HG02642 (cell line): Measurements from ENCODE around the gene ALAD.
"Not testable (repeated sequence)": the region's sequence is repeated elsewhere in the genome, so short reads cannot be mapped to it uniquely, and the experiment has no call there.

Experiments used
- ATAC-seq: cut with Tn5 transposase; IDR thresholded peaks from one replicate; pipeline ENCODE4 v1.9.1; 2021; ENCODE audit warnings: mild to moderate bottlenecking; ENCODE audit not compliant: unreplicated experiment, poor library complexity

Gene ALAD

GRCh38 chr9:113399646-113400200, 1.4 kb downstream of the ALAD start:
- ATAC-seq, result no peak

- no peak for ATAC-seq
Observed at GRCh38 chr9:113398796-113399195, 2.3 kb downstream of the ALAD start.

DNA sequence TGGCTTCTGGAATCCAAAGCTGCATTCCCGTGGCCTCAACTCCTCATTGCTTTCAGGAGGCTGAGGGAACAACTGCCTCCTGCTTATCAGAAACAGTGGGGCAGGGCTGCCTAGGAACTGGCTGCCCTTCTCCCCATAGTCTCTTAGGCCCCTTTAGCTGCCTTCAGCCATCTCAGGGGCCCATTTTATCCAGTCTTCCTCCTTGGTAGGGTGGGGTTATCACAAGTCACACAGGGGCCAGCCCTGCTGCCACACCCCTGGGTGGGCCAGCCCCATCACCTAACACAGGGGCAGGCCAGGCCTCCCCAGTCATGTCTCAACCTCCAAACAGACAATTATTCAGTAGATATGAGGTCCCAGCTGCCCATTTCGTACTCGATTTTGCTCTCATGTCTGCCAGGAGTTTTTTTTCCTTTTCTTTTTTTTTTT, 3.9 kb downstream of the ALAD start:
- no peak for ATAC-seq

GRCh38 chr9:113395000-113395861, 5.9 kb downstream of the ALAD start:
- no peak for ATAC-seq

GRCh38 chr9:113393281-113393680, 7.8 kb downstream of the ALAD start:
- no peak for ATAC-seq

- ATAC-seq, result no peak
Observed at GRCh38 chr9:113391917-113392316, 9.2 kb downstream of the ALAD start.

GRCh38 chr9:113390192-113390960, 10.7 kb downstream of the ALAD start:
- ATAC-seq, result no peak

GRCh38 chr9:113389451-113389850, 11.6 kb downstream of the ALAD start:
- no peak for ATAC-seq

GRCh38 chr9:113388833-113389232, 12.3 kb downstream of the ALAD start:
- no peak for ATAC-seq

DNA sequence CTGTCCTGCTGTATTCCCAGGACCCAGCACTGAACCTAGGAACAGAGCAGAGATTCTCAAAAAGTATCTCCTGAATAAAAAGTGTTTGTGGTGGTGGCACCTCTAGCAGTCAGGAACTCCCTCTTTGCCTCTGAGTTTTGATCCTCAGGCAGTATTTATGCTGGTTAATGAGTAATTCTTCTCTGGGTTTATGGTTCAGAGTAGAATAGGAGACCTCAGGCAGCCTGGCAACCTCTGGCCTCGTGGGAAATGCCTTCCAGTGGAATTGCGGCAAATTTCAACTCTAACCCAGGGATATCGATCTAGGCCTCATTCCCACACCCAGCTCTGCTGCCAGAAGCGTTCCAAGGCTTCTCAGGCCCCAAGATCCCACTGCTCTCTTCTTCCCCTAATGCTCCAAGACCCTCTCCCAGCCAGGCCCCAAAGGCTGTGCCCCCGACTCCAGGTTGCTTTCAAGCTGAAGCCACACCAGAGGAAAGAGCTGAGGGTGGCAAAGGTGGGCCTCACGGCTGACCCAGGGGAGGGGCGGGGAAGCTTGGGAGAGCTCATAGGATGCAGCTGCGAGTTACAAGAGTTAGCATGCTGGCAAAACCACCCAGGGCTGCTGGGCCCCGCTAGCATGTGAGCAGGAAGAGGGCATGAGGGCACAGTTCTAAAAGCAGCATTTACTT, 13.4 kb downstream of the ALAD start:
- ATAC-seq, result no peak

- no peak for ATAC-seq
Observed at GRCh38 chr9:113386571-113387393, 14.3 kb downstream of the ALAD start.

DNA sequence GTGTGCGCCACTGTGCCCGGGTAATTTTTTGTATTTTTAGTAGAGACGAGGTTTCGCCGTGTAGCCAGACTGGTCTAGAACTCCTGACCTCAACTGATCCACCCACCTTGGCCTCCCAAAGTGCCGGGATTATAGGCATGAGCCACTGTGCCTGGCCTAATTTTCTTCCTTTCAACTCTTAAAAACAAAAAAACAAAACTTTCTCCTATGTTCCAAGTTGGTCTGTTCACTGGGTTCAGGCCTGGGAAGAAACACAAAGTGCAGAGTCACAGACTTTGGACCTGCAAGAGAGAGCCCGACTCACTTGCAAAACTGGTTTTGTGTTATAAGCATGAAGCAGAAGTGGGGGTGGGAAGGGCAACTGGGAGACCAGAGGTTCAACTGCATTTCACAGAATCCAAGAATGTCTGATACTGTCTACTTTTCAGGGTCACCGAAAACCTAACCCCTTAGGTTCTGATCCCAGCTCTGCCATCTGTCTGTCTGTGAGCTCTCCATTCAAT, 19.1 kb downstream of the ALAD start:
- ATAC-seq, result no peak

DNA sequence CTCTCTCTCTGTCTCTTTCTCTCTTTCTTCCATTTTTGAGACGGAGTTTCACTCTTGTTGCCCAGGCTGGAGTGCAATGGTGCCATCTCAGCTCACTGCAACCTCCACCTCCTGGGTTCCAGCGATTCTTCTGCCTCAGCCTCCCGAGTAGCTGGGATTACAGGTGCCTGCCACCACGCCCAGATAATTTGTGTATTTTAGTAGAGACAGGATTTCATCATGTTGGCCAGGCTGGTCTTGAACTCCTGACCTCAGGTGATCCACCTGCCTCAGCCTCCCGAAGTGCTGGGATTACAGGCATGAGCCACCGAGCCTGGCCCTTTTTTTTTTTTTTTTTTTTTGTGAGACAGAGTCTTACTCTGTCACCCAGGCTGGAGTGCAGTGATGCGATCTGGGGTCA, 19.6 kb downstream of the ALAD start:
- ATAC-seq, result not testable (repeated sequence)

DNA sequence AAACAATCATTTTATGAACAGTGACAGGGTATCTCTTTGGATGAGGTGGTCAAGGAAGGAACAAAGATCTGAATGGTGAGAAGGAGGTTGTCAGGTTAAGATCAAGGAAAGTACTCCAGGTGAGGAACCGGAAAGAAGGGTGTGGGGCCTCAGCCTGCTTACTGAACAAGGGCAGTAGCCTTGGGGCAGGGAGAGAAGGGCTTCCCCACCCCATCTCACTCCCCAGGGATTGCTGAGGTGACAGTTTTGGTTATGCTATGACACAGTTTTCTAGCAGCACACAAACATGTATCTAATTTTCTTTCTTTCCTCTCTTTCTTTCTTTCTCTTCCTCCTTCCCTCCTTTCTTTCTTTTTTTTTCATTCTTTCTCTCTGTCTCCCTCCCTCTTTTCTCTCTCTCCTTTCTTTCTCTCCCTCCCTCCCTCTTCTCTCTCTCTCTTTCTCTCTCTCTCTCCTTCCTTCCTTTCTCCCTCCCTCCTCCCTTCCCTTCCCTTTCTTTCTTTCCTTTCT, 20.2 kb downstream of the ALAD start:
- ATAC-seq, result peak; percentile 52

GRCh38 chr9:113379829-113380210, 21.3 kb downstream of the ALAD start:
- ATAC-seq, result not testable (repeated sequence)

- ATAC-seq, result not testable (repeated sequence)
Observed at GRCh38 chr9:113379094-113379828, 21.8 kb downstream of the ALAD start.

GRCh38 chr9:113376634-113377567, 24.2 kb downstream of the ALAD start, which contains the start of gene HDHD3:
HDHD3 (minus strand) TSS chr9:113376986; CDS start chr9:113374354, 2,632 bp downstream.
- ATAC-seq, result peak; percentile 87
